Fibroblast of mammary gland (primary cell): Measurements from ENCODE around the gene VAPA.

Source experiments
- DNase-seq: peaks from one replicate; pipeline ENCODE4 v3.0.0-alpha.2; 2010; ENCODE audit warnings: low read depth
- H3K4me3 ChIP-seq: 2 replicates; pipeline ENCODE4 v1.5.1; 2011; ENCODE audit warnings: low read depth, mild to moderate bottlenecking, low read length, moderate library complexity; ENCODE audit not compliant: control insufficient read depth
- TF ChIP-seq, protein P1 (sequence below): conservative IDR thresholded peaks from 2 replicates; pipeline ENCODE4 v1.5.1; 2011; ENCODE audit warnings: low read depth, low read length, inconsistent platforms; ENCODE audit not compliant: control insufficient read depth, insufficient read depth

The VAPA gene

DNA sequence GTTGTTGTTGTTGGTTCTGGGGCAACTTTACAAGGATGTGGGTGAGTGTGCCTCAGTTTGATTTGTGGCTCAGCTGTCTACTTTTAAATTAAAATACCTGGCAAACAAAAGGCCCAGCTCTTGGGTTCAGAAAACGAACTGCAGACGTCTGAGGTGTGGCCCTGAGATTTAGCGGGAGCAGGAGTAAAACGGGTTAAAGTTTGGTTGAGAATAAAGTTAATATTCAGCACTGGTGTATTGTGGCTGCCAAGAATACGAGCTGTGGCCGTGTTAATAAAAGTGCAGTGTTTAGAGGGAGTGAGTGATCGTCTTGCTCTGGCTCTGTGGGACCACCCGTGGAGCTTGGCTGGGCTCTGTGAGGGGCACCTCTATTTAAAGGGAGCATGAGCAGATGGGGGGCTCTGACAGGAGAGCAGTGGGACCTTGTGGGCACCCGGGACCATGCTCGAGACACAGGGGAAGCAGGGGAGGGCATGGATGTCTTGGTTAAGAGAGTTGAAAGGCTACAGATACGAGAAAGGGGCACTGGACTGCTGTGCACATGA lies 80.3 kb downstream of the VAPA start:
- no peak overlapping the region for H3K4me3 ChIP-seq
- DNase-seq, result no peak
- TF ChIP-seq, protein P1, sequence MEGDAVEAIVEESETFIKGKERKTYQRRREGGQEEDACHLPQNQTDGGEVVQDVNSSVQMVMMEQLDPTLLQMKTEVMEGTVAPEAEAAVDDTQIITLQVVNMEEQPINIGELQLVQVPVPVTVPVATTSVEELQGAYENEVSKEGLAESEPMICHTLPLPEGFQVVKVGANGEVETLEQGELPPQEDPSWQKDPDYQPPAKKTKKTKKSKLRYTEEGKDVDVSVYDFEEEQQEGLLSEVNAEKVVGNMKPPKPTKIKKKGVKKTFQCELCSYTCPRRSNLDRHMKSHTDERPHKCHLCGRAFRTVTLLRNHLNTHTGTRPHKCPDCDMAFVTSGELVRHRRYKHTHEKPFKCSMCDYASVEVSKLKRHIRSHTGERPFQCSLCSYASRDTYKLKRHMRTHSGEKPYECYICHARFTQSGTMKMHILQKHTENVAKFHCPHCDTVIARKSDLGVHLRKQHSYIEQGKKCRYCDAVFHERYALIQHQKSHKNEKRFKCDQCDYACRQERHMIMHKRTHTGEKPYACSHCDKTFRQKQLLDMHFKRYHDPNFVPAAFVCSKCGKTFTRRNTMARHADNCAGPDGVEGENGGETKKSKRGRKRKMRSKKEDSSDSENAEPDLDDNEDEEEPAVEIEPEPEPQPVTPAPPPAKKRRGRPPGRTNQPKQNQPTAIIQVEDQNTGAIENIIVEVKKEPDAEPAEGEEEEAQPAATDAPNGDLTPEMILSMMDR, result no peak

DNA sequence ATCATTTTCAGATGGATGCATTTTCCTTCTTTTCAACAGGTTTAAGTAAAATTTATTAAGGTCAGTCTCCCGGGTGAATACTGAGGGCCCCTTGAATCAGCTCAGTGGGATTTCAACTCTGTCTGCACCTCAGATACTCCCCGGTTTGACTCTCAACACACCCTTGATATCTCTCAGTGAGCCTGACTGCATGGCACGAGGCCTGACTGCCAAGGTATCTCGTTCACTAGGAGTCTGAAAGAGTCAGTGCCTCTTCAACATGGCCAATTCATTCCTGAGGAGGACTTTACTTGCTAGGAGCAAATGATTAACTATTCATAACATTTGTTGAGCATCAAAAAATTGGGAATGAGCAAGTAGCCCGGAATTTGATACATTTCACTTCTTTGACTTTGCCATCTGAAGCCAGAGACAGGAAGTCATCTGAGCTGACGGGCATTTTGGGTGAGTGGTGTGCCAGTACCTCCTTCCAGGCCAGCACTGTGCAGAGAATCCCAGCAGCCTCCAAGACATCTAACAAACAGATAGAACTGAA lies 81.0 kb downstream of the VAPA start:
- no peak overlapping the region for H3K4me3 ChIP-seq
- no peak for DNase-seq
- TF ChIP-seq, protein P1, result no peak

DNA sequence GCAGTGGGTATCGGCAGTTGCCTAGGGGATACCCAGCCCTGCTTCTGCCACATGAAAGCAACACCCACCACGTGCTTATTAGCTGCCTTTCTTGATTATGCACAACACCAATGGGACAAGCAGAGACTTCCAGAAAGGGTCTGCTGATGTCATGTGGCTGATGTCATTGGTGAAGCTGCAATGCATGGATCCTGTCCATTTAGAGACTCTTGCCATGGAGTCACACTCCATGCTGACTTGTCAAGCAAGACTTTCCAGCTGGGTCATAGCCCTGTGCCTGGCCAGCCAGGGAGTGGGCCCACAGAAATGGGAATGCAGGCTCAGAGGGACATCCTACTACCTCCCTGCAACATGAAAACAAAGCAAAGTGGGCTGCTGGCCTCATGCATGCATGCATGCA lies 81.8 kb downstream of the VAPA start:
- TF ChIP-seq, protein P1, result no peak
- no peak overlapping the region for H3K4me3 ChIP-seq
- DNase-seq, result no peak

DNA sequence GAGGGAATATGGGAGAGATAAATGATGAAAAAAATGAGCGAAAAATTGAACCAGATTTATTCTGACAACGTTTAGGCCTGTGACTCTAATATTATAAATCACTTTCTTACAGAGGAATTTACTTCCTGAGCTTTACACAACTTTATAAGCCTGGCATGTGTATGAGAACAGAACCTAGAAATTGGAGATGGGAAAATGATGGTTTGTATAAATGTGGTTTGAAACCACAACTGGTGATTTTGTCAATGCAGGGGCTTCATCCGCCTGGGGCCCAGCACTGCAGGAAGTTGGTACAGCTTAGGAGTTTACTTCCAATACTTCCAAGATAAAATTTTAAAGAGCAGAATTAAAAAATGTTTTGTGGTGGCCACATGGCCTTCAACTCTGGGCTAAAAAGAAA lies 82.3 kb downstream of the VAPA start:
- DNase-seq, result no peak
- TF ChIP-seq, protein P1, result no peak
- H3K4me3 ChIP-seq, result no peak overlapping the region

DNA sequence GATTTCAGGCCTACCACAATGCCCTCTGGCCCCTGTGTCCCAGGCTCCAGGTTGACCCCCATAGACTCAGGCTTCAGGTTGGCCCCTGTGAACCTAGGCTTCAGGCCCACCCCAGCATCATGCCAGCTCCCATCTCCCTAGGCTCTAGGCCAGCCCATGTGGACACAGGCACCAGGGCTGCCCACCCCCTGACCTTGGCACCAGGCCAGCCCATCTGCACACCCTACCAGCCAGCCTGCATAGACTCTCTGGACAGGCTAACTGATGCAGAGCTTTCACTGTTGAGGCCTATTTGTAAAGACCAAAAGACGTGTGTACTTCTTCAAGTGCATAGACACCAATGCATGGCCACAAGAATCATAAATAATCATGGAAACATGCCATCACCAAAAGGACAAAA lies 83.9 kb downstream of the VAPA start:
- H3K4me3 ChIP-seq, result no peak overlapping the region

DNA sequence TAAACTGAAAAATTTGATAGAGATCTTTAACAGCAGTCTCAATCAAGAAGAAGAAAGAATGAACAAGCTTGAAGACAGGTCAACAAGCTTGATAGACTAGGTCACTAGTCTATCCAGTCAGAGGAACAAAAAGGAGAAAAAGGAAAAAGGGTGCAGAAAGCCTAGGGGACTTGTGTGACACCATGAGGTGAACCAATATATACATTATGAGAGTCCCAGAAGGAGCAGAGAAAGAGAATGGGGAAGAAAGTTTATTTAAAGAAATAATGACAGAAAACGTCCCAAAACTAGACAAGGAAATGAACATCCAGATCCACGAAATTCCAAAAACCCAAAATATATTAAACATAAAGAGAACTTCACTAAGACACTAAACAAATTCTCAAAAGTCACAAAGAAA lies 84.5 kb downstream of the VAPA start:
- H3K4me3 ChIP-seq, result no peak overlapping the region
- no peak for DNase-seq
- TF ChIP-seq, protein P1, result no peak

More for the DNA sequence above, 83.9 kb downstream of the VAPA start:
- DNase-seq, result no peak
- TF ChIP-seq, protein P1, result no peak

DNA sequence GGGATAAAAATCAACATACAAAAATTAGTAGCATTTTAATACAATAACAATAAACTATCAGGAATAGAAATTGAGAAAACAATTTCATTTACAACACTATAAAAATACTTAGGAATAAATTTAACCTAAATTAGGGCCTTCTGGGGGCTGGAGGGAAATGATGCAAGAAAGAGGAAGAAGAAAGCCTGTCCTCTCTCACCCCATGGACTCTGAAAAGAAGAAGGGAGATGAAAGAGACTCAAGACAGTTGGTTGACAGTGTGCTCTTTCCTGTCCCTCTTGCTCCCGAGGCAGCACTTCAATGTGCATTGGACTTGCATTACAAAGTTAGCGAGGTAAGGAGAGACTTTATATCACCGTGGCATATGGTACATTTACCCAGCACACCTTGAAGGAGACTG lies 88.5 kb downstream of the VAPA start:
- TF ChIP-seq, protein P1, result no peak
- no peak for DNase-seq
- H3K4me3 ChIP-seq, result no peak overlapping the region
